ENCODE results near the gene PAM.
"Not testable (repeated sequence)": the region's sequence is repeated elsewhere in the genome, so short reads cannot be mapped to it uniquely, and the experiment has no call there.

Gene PAM

DNA sequence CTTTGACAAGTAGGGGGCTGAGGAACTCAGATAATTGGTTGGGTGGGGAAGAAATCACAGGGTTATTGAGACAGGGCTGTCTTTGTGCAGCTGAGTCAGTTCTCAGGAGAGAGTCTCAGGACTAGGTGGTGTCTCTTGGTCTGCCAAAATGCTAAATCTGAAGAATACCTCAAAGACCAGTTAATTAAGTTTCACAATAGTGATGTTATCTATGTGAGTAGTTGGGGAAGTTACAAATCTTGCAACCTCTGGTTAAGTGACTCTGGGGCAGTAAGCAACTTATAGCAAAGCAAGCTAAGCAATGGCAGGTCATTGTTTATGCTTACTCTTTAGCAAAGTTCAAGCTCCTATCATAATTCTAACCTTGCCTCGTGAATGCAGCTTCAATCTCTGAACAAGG is 311.2 kb downstream of the PAM start:
- no peak for DNase-seq (ENCODE audit: low read depth)
- H3K4me3 ChIP-seq (ENCODE audit: low read depth, low read length) = no peak overlapping the region

DNA sequence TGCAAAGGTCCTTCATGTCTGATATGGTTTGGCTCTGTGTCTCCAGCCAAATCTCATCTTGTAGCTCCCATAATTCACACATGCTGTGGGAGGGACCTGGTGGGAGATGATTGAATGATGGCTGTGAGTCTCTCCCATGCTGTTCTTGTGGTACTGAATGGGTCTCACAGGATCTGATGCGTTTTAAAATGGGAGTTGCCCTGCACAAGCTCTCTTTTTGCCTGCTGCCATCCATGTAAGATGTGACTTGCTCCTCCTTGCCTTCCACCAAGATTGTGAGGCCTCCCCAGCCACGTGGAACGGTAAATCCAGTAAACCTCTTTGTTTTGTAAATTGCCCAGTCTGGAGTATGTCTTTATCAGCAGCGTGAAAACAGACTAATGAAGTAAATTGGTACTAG is 318.4 kb downstream of the PAM start:
- not testable (repeated sequence) for DNase-seq (ENCODE audit: low read depth); H3K4me3 ChIP-seq (ENCODE audit: low read depth, low read length)

DNA sequence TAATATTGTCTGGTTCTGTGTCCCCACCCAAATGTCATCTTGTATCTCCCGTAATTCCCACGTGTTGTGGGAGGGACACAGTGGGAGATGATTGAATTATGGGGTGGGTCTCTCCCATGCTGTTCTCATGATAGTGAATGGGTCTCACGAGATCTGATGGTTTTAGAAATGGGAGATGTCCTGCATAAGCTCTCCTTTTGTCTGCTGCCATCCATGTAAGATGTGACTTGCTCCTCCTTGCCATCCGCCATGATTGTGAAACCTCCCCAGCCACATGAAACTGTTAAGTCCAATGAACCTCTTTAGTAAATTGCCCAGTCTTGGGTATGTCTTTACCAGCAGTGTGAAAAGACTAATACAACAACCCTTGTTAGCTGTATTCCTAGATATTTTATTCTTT is 320.3 kb downstream of the PAM start:
- no peak overlapping the region for H3K4me3 ChIP-seq (ENCODE audit: low read depth, low read length)
- DNase-seq (ENCODE audit: low read depth) = no peak

Measured in skeletal muscle cell (primary cell).